Right kidney (tissue), 9 donors: Measurements from ENCODE around the gene MERTK.
"Not testable (repeated sequence)": the region's sequence is repeated elsewhere in the genome, so short reads cannot be mapped to it uniquely, and the experiment has no call there.

Experiments
- DNase-seq: peaks from one replicate; pipeline ENCODE4 v3.0.0-alpha.2; 2016
- long read RNA-seq, 8 donors: transcript quantifications; one replicate each; lab custom pipeline, GENCODE V29; 2026

Gene MERTK
- long read RNA-seq, donor 1: 0 reads
- long read RNA-seq, donor 2: 0 reads
- long read RNA-seq, donor 3: 0 reads
- long read RNA-seq, donor 4, partial matches to known transcripts: 0 of 1 reads
- long read RNA-seq, donor 4, other reads (novel, unspliced or antisense): 0 of 1 reads
- long read RNA-seq, donor 5, partial matches to known transcripts: 0 of 1 reads
- long read RNA-seq, donor 5, other reads (novel, unspliced or antisense): 0 of 1 reads
- long read RNA-seq, donor 6, partial matches to known transcripts: 0 of 1 reads
- long read RNA-seq, donor 6, other reads (novel, unspliced or antisense): 0 of 1 reads
- long read RNA-seq, donor 7: 0 reads
- long read RNA-seq, donor 8: 0 reads

- peak; percentile 99 for DNase-seq
Observed at GRCh38 chr2:111897924-111898702, at the start of gene MERTK. Gene MERTK, plus strand, starts transcription at chr2:111898607. Its CDS starts 129 bp downstream, at chr2:111898736.

GRCh38 chr2:111850646-111851045 lies 47.8 kb upstream of the MERTK start:
- not testable (repeated sequence) for DNase-seq

- DNase-seq: not testable (repeated sequence)
Observed at GRCh38 chr2:111852544-111852943, 45.9 kb upstream of the MERTK start.

GRCh38 chr2:111860005-111860404 lies 38.4 kb upstream of the MERTK start:
- DNase-seq: not testable (repeated sequence)

- not testable (repeated sequence) for DNase-seq
Observed at GRCh38 chr2:111865124-111865523, 33.3 kb upstream of the MERTK start.

- not testable (repeated sequence) for DNase-seq
Observed at GRCh38 chr2:111872806-111873205, 25.6 kb upstream of the MERTK start.

- DNase-seq: peak; percentile 95
Observed at GRCh38 chr2:111883661-111884591, 14.5 kb upstream of the MERTK start, which contains the start of gene ANAPC1. Gene ANAPC1, minus strand, starts transcription at chr2:111884193. Its CDS starts 3,368 bp downstream, at chr2:111880825.

- DNase-seq: no peak
Observed at GRCh38 chr2:111884592-111884964, 13.8 kb upstream of the MERTK start.

GRCh38 chr2:111896024-111896423 lies 2.4 kb upstream of the MERTK start:
- DNase-seq: no peak

GRCh38 chr2:111896576-111896975 lies 1.8 kb upstream of the MERTK start:
- no peak for DNase-seq

- DNase-seq: no peak
Observed at GRCh38 chr2:111897630-111897923, 830 bp upstream of the MERTK start.

GRCh38 chr2:111898703-111899514 lies 502 bp downstream of the MERTK start:
- peak; percentile 87 for DNase-seq

GRCh38 chr2:111900859-111901258 lies 2.5 kb downstream of the MERTK start:
- DNase-seq: no peak

- no peak for DNase-seq
Observed at GRCh38 chr2:111903516-111903915, 5.1 kb downstream of the MERTK start.

- no peak for DNase-seq
Observed at GRCh38 chr2:111903930-111904439, 5.6 kb downstream of the MERTK start.

GRCh38 chr2:111904726-111905474 lies 6.5 kb downstream of the MERTK start:
- no peak for DNase-seq

GRCh38 chr2:111905475-111905869 lies 7.1 kb downstream of the MERTK start:
- not testable (repeated sequence) for DNase-seq

- no peak for DNase-seq
Observed at GRCh38 chr2:111905990-111906735, 7.8 kb downstream of the MERTK start.

GRCh38 chr2:111908578-111908977 lies 10.2 kb downstream of the MERTK start:
- no peak for DNase-seq

GRCh38 chr2:111909079-111909478 lies 10.7 kb downstream of the MERTK start:
- DNase-seq: no peak
